GM12878 (cell line): ENCODE data around the gene NFATC1. TPM values are rescaled to one million over a fixed set of nuclear protein-coding genes. Genes with fewer than 3 reads are reported as not detected.

Source experiments
- ATAC-seq: fragments of 200-7000 bp; cut with Tn5 transposase; 3 replicates; pipeline ENCODE4 v1.9.1; 2020; ENCODE audit warnings: mild to moderate bottlenecking, moderate library complexity
- BruUV-seq: library from RNA; stranded (reverse); fragments of 400-500 nt; replicated peaks from 2 replicates; lab custom pipeline; 2021; lab: Mats Ljungman, UMichigan
- CTCF ChIA-PET: fragments of 300-600 bp; sonication (Branson Sonifier 250); formaldehyde crosslinking; extraction: SDS; loops from one replicate; lab custom pipeline; 2021; ENCODE audit warnings: inconsistent platforms; lab: Yijun Ruan, JAX
- POLR2A ChIA-PET: fragments of 350-600 bp; formaldehyde crosslinking; extraction: SDS; loops from one replicate; lab custom pipeline; 2021; ENCODE audit warnings: inconsistent platforms; lab: Charles Lee
- RAD21 ChIA-PET: fragments of 300-600 bp; sonication (Branson Sonifier 250); formaldehyde crosslinking; loops from one replicate; lab custom pipeline; 2023; ENCODE audit warnings: antibody characterized with exemption; ENCODE audit not compliant: unreplicated experiment; lab: Charles Lee
- SMC1A ChIA-PET: fragments of 300-600 bp; sonication (Branson Sonifier 250); formaldehyde crosslinking; loops from one replicate; lab custom pipeline; 2023; ENCODE audit not compliant: unreplicated experiment, uncharacterized antibody; lab: Charles Lee
- DNase-seq: peaks from one replicate; pipeline ENCODE4 v3.0.0-alpha.2; 2011; ENCODE audit warnings: low read depth, low spot score
- FAIRE-seq: peaks from 3 replicates; lab custom pipeline; 2011; peaks lifted over from hg19 to GRCh38; lab: Jason Lieb, UNC
- H2AFZ ChIP-seq: 2 replicates; pipeline ENCODE4 v1.6.0; 2011; ENCODE audit warnings: low read depth, low read length, control low read depth; ENCODE audit not compliant: control insufficient read depth
- H3K27ac ChIP-seq: 2 replicates; pipeline ENCODE4 v1.5.1; 2011; ENCODE audit warnings: control low read depth; ENCODE audit not compliant: control insufficient read depth, insufficient read depth
- H3K27me3 ChIP-seq, 2 experiments: replicated peaks in 1 of 2; 2 replicates each; pipeline versions ENCODE4 v1.6.0 to v1.6.1; 2011; ENCODE audit warnings: low read length in 1 of 2; ENCODE audit not compliant: control insufficient read depth in 2 of 2, insufficient read depth in 2 of 2
- H3K36me3 ChIP-seq, 2 experiments: 2 replicates each; pipeline ENCODE4 v1.5.1; 2011; ENCODE audit warnings: low read length in 1 of 2; ENCODE audit not compliant: control insufficient read depth in 2 of 2, insufficient read depth in 2 of 2
- H3K4me1 ChIP-seq: 2 replicates; pipeline ENCODE4 v1.6.1; 2011; ENCODE audit warnings: mild to moderate bottlenecking, low read length, moderate library complexity, mixed read lengths; ENCODE audit not compliant: control insufficient read depth, insufficient read depth
- H3K4me2 ChIP-seq: 2 replicates; pipeline ENCODE4 v1.6.0; 2011; ENCODE audit warnings: control low read depth; ENCODE audit not compliant: control insufficient read depth, insufficient read depth
- H3K4me3 ChIP-seq: fragments of 200-600 bp; sonication (generic); 2 replicates; pipeline ENCODE4 v1.5.1; 2016
- H3K79me2 ChIP-seq: 2 replicates; pipeline ENCODE4 v1.6.0; 2011; ENCODE audit warnings: low read length; ENCODE audit not compliant: control insufficient read depth, insufficient read depth
- H3K9ac ChIP-seq: 2 replicates; pipeline ENCODE4 v1.8.0; 2011; ENCODE audit warnings: low read length, control low read depth, mixed read lengths; ENCODE audit not compliant: control insufficient read depth, insufficient read depth
- H3K9me3 ChIP-seq: replicated peaks from 3 replicates; pipeline ENCODE4 v1.5.1; 2011; ENCODE audit warnings: mild to moderate bottlenecking, low read length; ENCODE audit not compliant: control insufficient read depth, insufficient read depth
- H4K20me1 ChIP-seq: 2 replicates; pipeline ENCODE4 v1.6.0; 2011; ENCODE audit not compliant: control insufficient read depth, insufficient read depth
- EED ChIP-seq: sonication (generic); IDR thresholded peaks from 2 replicates; pipeline ENCODE4 v1.6.1; 2016; ENCODE audit warnings: antibody characterized with exemption, low read depth
- HDGF ChIP-seq: fragments of 450-650 bp; IDR thresholded peaks from 2 replicates; pipeline ENCODE4 v1.6.1; 2016; ENCODE audit warnings: antibody characterized with exemption
- IKZF1 ChIP-seq: fragments of 450-650 bp; conservative IDR thresholded peaks from 2 replicates; pipeline ENCODE4 v1.6.1; 2017; ENCODE audit warnings: antibody characterized with exemption, mild to moderate bottlenecking
- SUZ12 ChIP-seq: fragments of 200-600 bp; sonication (generic); IDR thresholded peaks from one replicate; pipeline ENCODE4 v1.6.1; 2018; ENCODE audit warnings: antibody characterized with exemption, mild to moderate bottlenecking; ENCODE audit not compliant: unreplicated experiment
- TCF12 ChIP-seq: IDR thresholded peaks from 2 replicates; pipeline ENCODE4 v1.6.1; 2011; ENCODE audit warnings: low read depth, mild to moderate bottlenecking, low read length
- WGBS: methylation state at CpG from one replicate; pipeline ENCODE4 v1.1.6; 2016; ENCODE audit warnings: low lambda C conversion rate; ENCODE audit not compliant: insufficient replicate concordance, insufficient coverage; ENCODE audit errors: missing lambda C conversion rate; 5-methylcytosine and 5-hydroxymethylcytosine counted together
- in situ Hi-C: fragments of 300-500 bp; cut with MboI; formaldehyde crosslinking; loops from 9 replicates; pipeline ENCODE4 v1.14.3; 2018; ENCODE audit warnings: mixed read lengths
- intact Hi-C: fragments of 100-400 bp; cut with micrococcal nuclease; formaldehyde crosslinking; loops from one replicate; pipeline ENCODE4 v1.14.2; 2022; ENCODE audit not compliant: unreplicated experiment
- polyA plus RNA-seq, 11 experiments: library from polyadenylated mRNA; depleted of rRNA in 4 of 11; unstranded in 6 of 11; stranded (reverse) in 5 of 11; fragments of >200 nt; fragmentation: Nextera tagmentation in 4 of 11; fragmentation: Illumina TruSeq in 1 of 11; extraction: Ambion mirVana in 4 of 11; extraction: Trizol in 1 of 11; gene quantifications; 1 replicate in 1 of 11; 2 replicates in 10 of 11; pipeline versions ENCODE4 v1.2.1 to v1.2.3, GENCODE V29; 2011 to 2016; ENCODE audit warnings: inconsistent platforms in 2 of 11, missing spikeins in 2 of 11, low read depth in 1 of 11
- total RNA-seq, 4 experiments: library from RNA; depleted of rRNA in 3 of 4; stranded (reverse); fragments of >200 nt in 3 of 4; fragmentation: Illumina TruSeq in 1 of 4; extraction: Trizol in 1 of 4; gene quantifications; 2 replicates each; pipeline versions ENCODE4 v1.2.1 to v1.2.3, GENCODE V29; 2013 to 2021
- TF ChIP-seq, protein P1 (sequence below), 3 experiments: IDR thresholded peaks in 2 of 3; conservative IDR thresholded peaks in 1 of 3; 2 replicates each; pipeline ENCODE4 v1.5.1; 2011; ENCODE audit warnings: low read depth in 3 of 3, low read length in 3 of 3, mild to moderate bottlenecking in 3 of 3, control low read depth in 2 of 3, moderate library complexity in 2 of 3, inconsistent platforms in 1 of 3, mixed read lengths in 1 of 3; ENCODE audit not compliant: control insufficient read depth in 2 of 3, insufficient read depth in 1 of 3; ENCODE audit errors: extremely low read depth in 1 of 3

Gene NFATC1
- total and polyA plus RNA-seq, 10 of the 15 experiments (the other 5 are each of a cell fraction or from before 2014, with no cell fraction given): 0.84 to 20.8 (median 5.1) TPM

GRCh38 chr18:79425569-79425886 lies 29.8 kb downstream of the NFATC1 start:
- H3K9me3 ChIP-seq: no peaks in the 10 kb centered on the region
- DNase-seq (no peak), FAIRE-seq (no peak), ATAC-seq (no peak)
- no peak overlapping the region for H3K27ac ChIP-seq
- RAD21 ChIA-PET: no interaction called here
- in situ Hi-C loops (no loop called here), intact Hi-C loops (no loop called here)
- TF ChIP-seq SUZ12 (no peak), EED (no peak), HDGF (no peak), IKZF1 (no peak), TCF12 (no peak)
- TF ChIP-seq, protein P1, sequence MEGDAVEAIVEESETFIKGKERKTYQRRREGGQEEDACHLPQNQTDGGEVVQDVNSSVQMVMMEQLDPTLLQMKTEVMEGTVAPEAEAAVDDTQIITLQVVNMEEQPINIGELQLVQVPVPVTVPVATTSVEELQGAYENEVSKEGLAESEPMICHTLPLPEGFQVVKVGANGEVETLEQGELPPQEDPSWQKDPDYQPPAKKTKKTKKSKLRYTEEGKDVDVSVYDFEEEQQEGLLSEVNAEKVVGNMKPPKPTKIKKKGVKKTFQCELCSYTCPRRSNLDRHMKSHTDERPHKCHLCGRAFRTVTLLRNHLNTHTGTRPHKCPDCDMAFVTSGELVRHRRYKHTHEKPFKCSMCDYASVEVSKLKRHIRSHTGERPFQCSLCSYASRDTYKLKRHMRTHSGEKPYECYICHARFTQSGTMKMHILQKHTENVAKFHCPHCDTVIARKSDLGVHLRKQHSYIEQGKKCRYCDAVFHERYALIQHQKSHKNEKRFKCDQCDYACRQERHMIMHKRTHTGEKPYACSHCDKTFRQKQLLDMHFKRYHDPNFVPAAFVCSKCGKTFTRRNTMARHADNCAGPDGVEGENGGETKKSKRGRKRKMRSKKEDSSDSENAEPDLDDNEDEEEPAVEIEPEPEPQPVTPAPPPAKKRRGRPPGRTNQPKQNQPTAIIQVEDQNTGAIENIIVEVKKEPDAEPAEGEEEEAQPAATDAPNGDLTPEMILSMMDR (IDR thresholded peaks at IDR 0.05 in 2 of 3, conservative IDR thresholded peaks at IDR 0.05 in 1 of 3; ENCODE audit: control insufficient read depth in 2 of 3, extremely low read depth in 1 of 3, insufficient read depth in 1 of 3, low read depth in 3 of 3, low read length in 3 of 3): no peak
- H3K36me3 ChIP-seq: peaks cover 0 to 8% of the 10 kb centered on the region in 2 experiments; a peak in 2 of 4 replicates
- no peaks in the 10 kb centered on the region for H3K4me1 ChIP-seq
- no peaks in the 10 kb centered on the region for H3K27me3 ChIP-seq
- SMC1A ChIA-PET: no interaction called here
- no peak overlapping the region for H3K4me3 ChIP-seq
- no peak overlapping the region for H2AFZ ChIP-seq
- POLR2A ChIA-PET: interaction anchor here (0.7 kb wide), 1 partner anchor 19 kb away, joined by 3 read pairs; no protein-coding TSS in a partner anchor
- no peaks in the 10 kb centered on the region for H3K79me2 ChIP-seq
- CTCF ChIA-PET: interaction anchor here (0.9 kb wide), 1 partner anchor 10 kb away, joined by 3 read pairs; no protein-coding TSS in a partner anchor
- H3K4me2 ChIP-seq: no peak overlapping the region
- H3K9ac ChIP-seq: no peak overlapping the region
- WGBS: 92% methylated on average over 12 of the region's 12 CpGs
- BruUV-seq: no TSS peak
- no peaks in the 10 kb centered on the region; the same call in 1 of the 2 replicates for H4K20me1 ChIP-seq
